ENCODE results near the gene DRAP1. TPM values are rescaled to one million over a fixed set of nuclear protein-coding genes. Genes with fewer than 3 reads are reported as not detected.
"Not testable (repeated sequence)": the region's sequence is repeated elsewhere in the genome, so short reads cannot be mapped to it uniquely, and the experiment has no call there.

Gene DRAP1
- total and polyA plus RNA-seq, 2 experiments from 2014 or later, result 257 to 288 TPM

GRCh38 chr11:65890324-65891218, 28.7 kb upstream of the DRAP1 start, which contains the start of gene CCDC85B:
CCDC85B (plus strand) TSS chr11:65890673; CDS start chr11:65890784, 111 bp downstream.
- Histone ChIP-seq H3K9me3 (ENCODE audit: low read depth) (no peaks in the 10 kb centered on the region), H3K27me3 (peaks cover 2% of the 10 kb centered on the region), H3K36me3 (no peaks in the 10 kb centered on the region), H3K4me3 (peak within 1 kb of the TSS; percentile 57), H3K27ac (peak within 1 kb of the TSS; percentile 76), H3K4me1 (ENCODE audit: low read depth) (peaks cover 23% of the 10 kb centered on the region)
- peak; percentile 3 for TF ChIP-seq CTCF (IDR thresholded peaks at IDR 0.05; ENCODE audit: low read depth, low read length)
- peak; percentile 97 to 98 for DNase-seq (ENCODE audit: low read depth in 1 of 2, low spot score in 1 of 2)

- DNase-seq (ENCODE audit: low read depth in 1 of 2, low spot score in 1 of 2), result peak; percentile 40 to 52
- Histone ChIP-seq H3K27ac (peak overlapping the region; percentile 76), H3K36me3 (no peaks in the 10 kb centered on the region), H3K4me3 (peak overlapping the region; percentile 57), H3K9me3 (ENCODE audit: low read depth) (no peaks in the 10 kb centered on the region), H3K4me1 (ENCODE audit: low read depth) (peaks cover 23% of the 10 kb centered on the region), H3K27me3 (peaks cover 12% of the 10 kb centered on the region)
- TF ChIP-seq CTCF (IDR thresholded peaks at IDR 0.05; ENCODE audit: low read depth, low read length), result peak; percentile 35
Observed at GRCh38 chr11:65891219-65892136, 27.7 kb upstream of the DRAP1 start.

- H3K36me3 ChIP-seq; DNase-seq (ENCODE audit: low read depth in 1 of 2, low spot score in 1 of 2); H3K9me3 ChIP-seq (ENCODE audit: low read depth): not testable (repeated sequence)
- peak overlapping the region; percentile 76 for H3K27ac ChIP-seq
- H3K4me1 ChIP-seq (ENCODE audit: low read depth), result peaks cover 23% of the 10 kb centered on the region
- H3K4me3 ChIP-seq, result peak overlapping the region; percentile 57
- peaks cover 18% of the 10 kb centered on the region for H3K27me3 ChIP-seq
Observed at GRCh38 chr11:65892137-65892540, 27.1 kb upstream of the DRAP1 start.

- Histone ChIP-seq H3K9me3 (ENCODE audit: low read depth) (no peaks in the 10 kb centered on the region), H3K36me3 (no peaks in the 10 kb centered on the region), H3K27ac (peak overlapping the region; percentile 76), H3K4me3 (no peak overlapping the region), H3K4me1 (ENCODE audit: low read depth) (peaks cover 23% of the 10 kb centered on the region), H3K27me3 (peaks cover 25% of the 10 kb centered on the region)
- no peak for TF ChIP-seq CTCF (IDR thresholded peaks at IDR 0.05; ENCODE audit: low read depth, low read length)
- DNase-seq (ENCODE audit: low read depth in 1 of 2, low spot score in 1 of 2), result no peak
Observed at GRCh38 chr11:65892661-65893317, 26.4 kb upstream of the DRAP1 start.

GRCh38 chr11:65894034-65894591, 25.1 kb upstream of the DRAP1 start:
- H3K4me3 ChIP-seq, result no peak overlapping the region
- TF ChIP-seq CTCF (IDR thresholded peaks at IDR 0.05; ENCODE audit: low read depth, low read length), result no peak
- peaks cover 38% of the 10 kb centered on the region for H3K27me3 ChIP-seq
- no peak overlapping the region for H3K27ac ChIP-seq
- H3K9me3 ChIP-seq (ENCODE audit: low read depth), result no peaks in the 10 kb centered on the region
- H3K4me1 ChIP-seq (ENCODE audit: low read depth), result peaks cover 22% of the 10 kb centered on the region
- no peaks in the 10 kb centered on the region for H3K36me3 ChIP-seq
- DNase-seq (ENCODE audit: low read depth in 1 of 2, low spot score in 1 of 2), result no peak

Measured in cardiac muscle cell (in vitro differentiated cells and primary cell).